Endodermal cell (in vitro differentiated cells): ENCODE data around the gene NEDD8. TPM values are rescaled to one million over a fixed set of nuclear protein-coding genes. Genes with fewer than 3 reads are reported as not detected.

ENCODE experiments used
- DNase-seq: peaks from one replicate; pipeline ENCODE4 v3.0.0-alpha.2; 2017
- H3K27ac ChIP-seq: 2 replicates; pipeline ENCODE4 v1.5.1; 2013; ENCODE audit warnings: mild to moderate bottlenecking, low read depth, low read length, moderate library complexity
- H3K27me3 ChIP-seq: 2 replicates; pipeline ENCODE4 v1.6.1; 2013; ENCODE audit warnings: mild to moderate bottlenecking, low read length, moderate library complexity; ENCODE audit not compliant: insufficient read depth, control insufficient read depth, poor library complexity, severe bottlenecking
- H3K36me3 ChIP-seq: 2 replicates; pipeline ENCODE4 v1.7.0; 2013; ENCODE audit warnings: mild to moderate bottlenecking, low read length, moderate library complexity; ENCODE audit not compliant: control insufficient read depth, insufficient read depth
- H3K4me1 ChIP-seq: one replicate; pipeline ENCODE4 v1.7.0; 2013; ENCODE audit warnings: low read length; ENCODE audit not compliant: control insufficient read depth, insufficient read depth
- H3K4me3 ChIP-seq: 2 replicates; pipeline ENCODE4 v1.5.1; 2013; ENCODE audit warnings: mild to moderate bottlenecking, low read length, moderate library complexity
- H3K9ac ChIP-seq: 2 replicates; pipeline ENCODE4 v1.6.1; 2013; ENCODE audit warnings: mild to moderate bottlenecking, low read length, moderate library complexity; ENCODE audit not compliant: poor library complexity, severe bottlenecking; ENCODE audit errors: extremely low read depth
- H3K9me3 ChIP-seq: 2 replicates; pipeline ENCODE4 v1.6.1; 2013; ENCODE audit warnings: mild to moderate bottlenecking, low read length, moderate library complexity; ENCODE audit not compliant: control insufficient read depth
- H3K27ac Mint-ChIP-seq: 2 replicates; pipeline ENCODE4 v1.8.0; 2020; ENCODE audit warnings: mixed read lengths
- H3K27me3 Mint-ChIP-seq: 2 replicates; pipeline ENCODE4 v1.8.0; 2021; ENCODE audit warnings: mild to moderate bottlenecking, mixed read lengths; ENCODE audit not compliant: insufficient read depth
- H3K36me3 Mint-ChIP-seq: 2 replicates; pipeline ENCODE4 v1.8.0; 2020; ENCODE audit warnings: low read depth, mixed read lengths
- H3K4me1 Mint-ChIP-seq: 2 replicates; pipeline ENCODE4 v1.8.0; 2020; ENCODE audit warnings: mixed read lengths
- H3K4me3 Mint-ChIP-seq: 2 replicates; pipeline ENCODE4 v1.8.0; 2020; ENCODE audit warnings: mild to moderate bottlenecking, moderate library complexity, mixed read lengths
- H3K9me3 Mint-ChIP-seq: 2 replicates; pipeline ENCODE4 v1.8.0; 2020; ENCODE audit warnings: mild to moderate bottlenecking, mixed read lengths
- WGBS, 2 experiments: methylation state at CpG; one replicate each; pipeline versions ENCODE4 v1.1.5 to v1.1.7; 2013; ENCODE audit warnings: missing lambda C conversion rate in 2 of 2, mixed read lengths in 1 of 2; ENCODE audit not compliant: insufficient coverage in 1 of 2, insufficient read length in 1 of 2; 5-methylcytosine and 5-hydroxymethylcytosine counted together
- total RNA-seq, 2 donors: library from RNA; stranded (reverse); fragmentation: NEBNext Ultra II Directional in 1 of 2; extraction: Animal tissue kit (Norgen Biotek cat#: 25700) in 1 of 2; gene quantifications; 2 replicates in 1 of 2; 3 replicates in 1 of 2; pipeline ENCODE4 v1.2.1, GENCODE V29; 2021
- TF ChIP-seq, protein P1 (sequence below): fragments of 200-600 bp; sonication (generic); conservative IDR thresholded peaks from 2 replicates; pipeline ENCODE4 v1.5.0; 2021; ENCODE audit warnings: antibody characterized with exemption, mild to moderate bottlenecking

The NEDD8 gene
- total RNA-seq, 2 donors from 2014 or later = 210 to 267 TPM

DNA sequence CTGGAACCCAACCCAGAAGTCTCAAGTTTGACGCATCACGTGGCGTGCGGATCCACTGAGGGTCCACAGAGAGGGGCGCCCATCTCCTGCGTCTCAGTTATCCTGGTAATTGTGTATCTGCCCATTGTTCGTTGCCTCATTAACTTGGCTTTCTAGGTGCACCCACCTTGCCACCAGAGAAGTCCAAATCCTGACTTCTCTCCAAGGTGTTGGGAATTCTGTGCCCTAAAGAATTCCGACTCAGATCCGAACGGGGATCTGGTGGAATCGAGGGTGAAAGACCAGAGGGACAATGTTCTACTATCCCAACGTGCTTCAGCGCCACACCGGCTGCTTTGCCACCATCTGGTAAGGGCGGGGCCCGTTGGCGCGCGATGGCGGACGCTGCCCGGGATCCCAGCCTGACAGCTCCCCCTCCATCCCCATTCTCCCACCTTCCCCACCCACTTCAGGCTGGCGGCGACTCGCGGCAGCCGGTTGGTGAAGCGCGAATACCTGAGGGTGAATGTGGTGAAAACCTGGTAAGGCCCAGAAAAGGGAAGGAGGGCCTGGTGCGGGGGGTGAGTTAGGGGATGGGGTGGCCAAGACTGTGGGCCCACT is 59.8 kb downstream of the NEDD8 start:
- 78 to 80% methylated on average over 12 to 29 of the region's 30 CpGs for WGBS, 2 experiments
- Histone ChIP-seq H3K36me3 (peaks cover 4% of the 10 kb centered on the region), H3K27me3 (no peaks in the 10 kb centered on the region), H3K9ac (peak overlapping the region; percentile 49), H3K9me3 (no peaks in the 10 kb centered on the region), H3K4me3 (peak overlapping the region; percentile 85), H3K4me1 (no peaks in the 10 kb centered on the region), H3K27ac (peak overlapping the region; percentile 60)
- Mint-ChIP-seq H3K4me3 (peak overlapping the region; percentile 76), H3K9me3 (no peaks in the 10 kb centered on the region), H3K27me3 (no peaks in the 10 kb centered on the region), H3K36me3 (peaks cover 25% of the 10 kb centered on the region), H3K4me1 (no peaks in the 10 kb centered on the region), H3K27ac (peak overlapping the region; percentile 67)
- peak; percentile 66 for DNase-seq
- TF ChIP-seq, protein P1, sequence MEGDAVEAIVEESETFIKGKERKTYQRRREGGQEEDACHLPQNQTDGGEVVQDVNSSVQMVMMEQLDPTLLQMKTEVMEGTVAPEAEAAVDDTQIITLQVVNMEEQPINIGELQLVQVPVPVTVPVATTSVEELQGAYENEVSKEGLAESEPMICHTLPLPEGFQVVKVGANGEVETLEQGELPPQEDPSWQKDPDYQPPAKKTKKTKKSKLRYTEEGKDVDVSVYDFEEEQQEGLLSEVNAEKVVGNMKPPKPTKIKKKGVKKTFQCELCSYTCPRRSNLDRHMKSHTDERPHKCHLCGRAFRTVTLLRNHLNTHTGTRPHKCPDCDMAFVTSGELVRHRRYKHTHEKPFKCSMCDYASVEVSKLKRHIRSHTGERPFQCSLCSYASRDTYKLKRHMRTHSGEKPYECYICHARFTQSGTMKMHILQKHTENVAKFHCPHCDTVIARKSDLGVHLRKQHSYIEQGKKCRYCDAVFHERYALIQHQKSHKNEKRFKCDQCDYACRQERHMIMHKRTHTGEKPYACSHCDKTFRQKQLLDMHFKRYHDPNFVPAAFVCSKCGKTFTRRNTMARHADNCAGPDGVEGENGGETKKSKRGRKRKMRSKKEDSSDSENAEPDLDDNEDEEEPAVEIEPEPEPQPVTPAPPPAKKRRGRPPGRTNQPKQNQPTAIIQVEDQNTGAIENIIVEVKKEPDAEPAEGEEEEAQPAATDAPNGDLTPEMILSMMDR = no peak

DNA sequence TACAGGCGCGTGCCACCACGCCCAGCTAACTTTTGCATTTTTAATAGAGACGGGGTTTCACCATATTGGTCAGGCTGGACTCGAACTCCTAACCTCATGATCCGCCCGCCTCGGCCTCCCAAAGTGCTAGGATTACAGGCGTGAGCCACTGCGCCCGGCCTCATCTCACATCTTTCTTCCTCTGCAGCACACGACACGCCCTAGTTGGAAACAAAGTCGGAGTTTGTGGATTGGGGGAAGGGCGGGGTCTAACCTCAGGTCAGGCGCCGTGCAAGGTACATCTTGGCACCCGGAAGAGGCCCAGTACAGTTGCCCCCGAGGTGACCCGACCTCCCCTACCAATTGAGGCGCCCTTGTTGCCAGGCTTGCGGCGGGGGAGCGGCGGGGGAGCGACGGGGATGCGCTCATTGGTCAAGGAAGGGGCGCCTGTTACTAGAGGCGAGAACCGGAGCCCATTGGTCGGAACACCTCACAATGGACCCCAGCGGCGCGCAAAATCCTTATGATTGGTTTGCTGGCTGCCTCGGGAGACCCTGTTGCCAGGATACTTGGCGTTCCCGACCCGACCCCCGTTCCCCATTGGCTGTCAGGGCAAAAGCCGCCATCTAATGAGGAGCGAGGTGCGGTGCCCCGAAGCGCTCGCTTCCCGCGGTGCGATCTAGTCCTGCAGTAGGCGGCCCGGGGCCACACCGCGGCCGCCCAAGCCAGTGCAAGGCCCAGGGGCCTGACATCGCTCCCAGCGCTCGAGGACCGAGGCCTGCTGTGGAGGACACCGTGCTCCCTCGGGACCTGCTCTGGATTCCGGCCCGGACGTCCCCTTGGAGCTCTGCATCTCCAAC is 60.5 kb downstream of the NEDD8 start, which contains the start of gene REC8:
Gene REC8, plus strand, starts transcription at position 659 of the 839 bp plus-strand sequence. CDS start 473 bp downstream, outside the sequence.
- peaks cover 20% of the 10 kb centered on the region for H3K36me3 Mint-ChIP-seq
- H3K4me1 ChIP-seq = no peaks in the 10 kb centered on the region
- no peaks in the 10 kb centered on the region for H3K9me3 Mint-ChIP-seq
- H3K27me3 Mint-ChIP-seq = no peaks in the 10 kb centered on the region
- no peaks in the 10 kb centered on the region for H3K27me3 ChIP-seq
- H3K4me1 Mint-ChIP-seq = no peaks in the 10 kb centered on the region
- H3K27ac ChIP-seq = peak within 1 kb of the TSS; percentile 60
- DNase-seq = peak; percentile 100
- H3K9ac ChIP-seq = peak within 1 kb of the TSS; percentile 49
- TF ChIP-seq, protein P1 = no peak
- no peaks in the 10 kb centered on the region for H3K9me3 ChIP-seq
- H3K27ac Mint-ChIP-seq = peak within 1 kb of the TSS; percentile 89
- H3K4me3 ChIP-seq = peak within 1 kb of the TSS; percentile 85
- peak within 1 kb of the TSS; percentile 76 for H3K4me3 Mint-ChIP-seq
- peaks cover 1% of the 10 kb centered on the region for H3K36me3 ChIP-seq
- WGBS, 2 experiments = 22 to 34% methylated on average over 41 to 63 of the region's 63 CpGs

DNA sequence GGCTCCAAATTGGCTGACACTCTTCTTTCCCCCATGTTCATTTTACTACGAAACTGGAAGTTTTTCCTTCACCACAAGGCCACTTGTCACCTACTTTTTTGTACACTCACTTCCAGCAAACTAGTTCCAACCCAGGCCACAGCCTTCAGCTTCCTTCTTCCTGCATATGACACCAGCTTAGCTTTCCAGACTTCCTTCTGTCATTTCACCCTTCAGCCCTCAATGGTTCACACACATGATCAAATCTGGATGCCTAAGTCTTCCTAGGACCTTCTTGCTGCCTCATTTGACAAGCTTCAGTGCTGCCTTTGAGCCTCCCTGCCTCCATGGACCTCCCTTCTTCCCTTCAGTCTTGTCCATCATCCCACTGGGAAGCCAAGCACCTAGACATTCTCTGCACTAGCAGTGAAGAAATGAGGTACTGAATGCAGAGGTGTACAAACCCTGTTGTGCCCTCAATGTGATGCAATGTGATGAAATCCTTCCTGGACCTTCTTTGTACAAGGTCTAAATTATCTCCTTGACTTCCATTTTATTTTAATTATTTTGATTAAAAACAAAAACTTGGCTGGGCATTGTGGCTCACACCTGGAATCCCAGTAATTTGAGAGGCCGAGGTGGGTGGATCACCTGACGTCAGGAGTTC is 64.6 kb downstream of the NEDD8 start:
- Mint-ChIP-seq H3K4me1 (no peaks in the 10 kb centered on the region), H3K9me3 (no peaks in the 10 kb centered on the region), H3K4me3 (no peak overlapping the region), H3K27ac (no peak overlapping the region), H3K27me3 (no peaks in the 10 kb centered on the region), H3K36me3 (peaks cover 26% of the 10 kb centered on the region)
- no peaks in the 10 kb centered on the region for H3K4me1 ChIP-seq
- H3K9ac ChIP-seq = no peak overlapping the region
- no peak overlapping the region for H3K27ac ChIP-seq
- WGBS, 2 experiments = 91 to 96% methylated on average over 3 of the region's 3 CpGs
- H3K9me3 ChIP-seq = no peaks in the 10 kb centered on the region
- DNase-seq = no peak
- H3K27me3 ChIP-seq = no peaks in the 10 kb centered on the region
- TF ChIP-seq, protein P1 = no peak
- H3K36me3 ChIP-seq = peaks cover 22% of the 10 kb centered on the region
- H3K4me3 ChIP-seq = no peak overlapping the region

Other genes starting within 250 kb of the NEDD8 start
- 10 to 100 TPM; 16.7 to 17.3 TPM for gene DHRS4L2, start 243.4 kb downstream of the NEDD8 start, total RNA-seq
- gene CARMIL3, start 180.4 kb downstream of the NEDD8 start, total RNA-seq = 1 to 10 TPM; 2.1 to 4.4 TPM
- not detected for gene CPNE6, start 160.8 kb downstream of the NEDD8 start, total RNA-seq
- gene PCK2, start 138.1 kb downstream of the NEDD8 start, total RNA-seq = 10 to 100 TPM; 37.7 to 42.8 TPM
- gene DCAF11, start 117.6 kb downstream of the NEDD8 start, total RNA-seq = 10 to 100 TPM; 71.1 to 72.2 TPM
- gene NRL, start 117.4 kb downstream of the NEDD8 start, total RNA-seq = 1 to 10 TPM; 1.9 TPM
- gene FITM1, start 101.7 kb downstream of the NEDD8 start, total RNA-seq = 1 to 10 TPM in 1 of 2 donors, not detected in 1; 1.1 TPM
- gene PSME1, start 96.2 kb downstream of the NEDD8 start, total RNA-seq = 100 to 1,000 TPM in 1 of 2 donors, 10 to 100 TPM in 1; 68.6 to 108 TPM
- gene EMC9, start 90.8 kb downstream of the NEDD8 start, total RNA-seq = 10 to 100 TPM; 34.0 to 39.5 TPM
- 100 to 1,000 TPM; 106 to 112 TPM for gene PSME2, start 85.8 kb downstream of the NEDD8 start, total RNA-seq
- gene RNF31, start 84.9 kb downstream of the NEDD8 start, total RNA-seq = 10 to 100 TPM; 75.5 to 82.9 TPM
- gene IRF9, start 71.1 kb downstream of the NEDD8 start, total RNA-seq = 10 to 100 TPM; 13.6 to 26.9 TPM
- gene REC8, start 60.3 kb downstream of the NEDD8 start, total RNA-seq = 10 to 100 TPM; 60.3 to 98.3 TPM
- 10 to 100 TPM; 56.3 to 67.4 TPM for gene IPO4, start 43.6 kb downstream of the NEDD8 start, total RNA-seq
- 10 to 100 TPM; 37.4 to 40.8 TPM for gene TM9SF1, start 36.9 kb downstream of the NEDD8 start, total RNA-seq
- gene TSSK4, start 26.7 kb downstream of the NEDD8 start, total RNA-seq = under 1 TPM; 0.38 to 0.51 TPM
- gene CHMP4A, start 18.9 kb downstream of the NEDD8 start, total RNA-seq = 10 to 100 TPM; 38.8 to 44.3 TPM
- 10 to 100 TPM; 21.0 to 25.0 TPM for gene MDP1, start 16.3 kb downstream of the NEDD8 start, total RNA-seq
- 10 to 100 TPM; 56.1 to 63.1 TPM for gene GMPR2, start 562 bp upstream of the NEDD8 start, total RNA-seq
- gene TINF2, start 10.3 kb upstream of the NEDD8 start, total RNA-seq = 10 to 100 TPM; 43.4 to 43.5 TPM
- gene TGM1, start 30.8 kb upstream of the NEDD8 start, total RNA-seq = 1 to 10 TPM; 1.6 to 3.4 TPM
- 10 to 100 TPM; 20.2 to 20.5 TPM for gene RABGGTA, start 39.2 kb upstream of the NEDD8 start, total RNA-seq
- gene DHRS1, start 67.4 kb upstream of the NEDD8 start, total RNA-seq = 10 to 100 TPM; 21.2 to 22.5 TPM
- gene NOP9, start 67.5 kb upstream of the NEDD8 start, total RNA-seq = 10 to 100 TPM; 31.1 to 32.0 TPM
- 1 to 10 TPM in 1 of 2 donors, under 1 TPM in 1; 0.97 to 3.1 TPM for gene CIDEB, start 75.6 kb upstream of the NEDD8 start, total RNA-seq
- 1 to 10 TPM; 7.4 to 9.5 TPM for gene LTB4R2, start 77.8 kb upstream of the NEDD8 start, total RNA-seq
- 1 to 10 TPM; 6.4 to 6.6 TPM for gene LTB4R, start 79.1 kb upstream of the NEDD8 start, total RNA-seq
- gene ADCY4, start 102.7 kb upstream of the NEDD8 start, total RNA-seq = not detected
- gene RIPK3, start 107.6 kb upstream of the NEDD8 start, total RNA-seq = not detected
- 10 to 100 TPM; 24.8 to 34.1 TPM for gene NFATC4, start 135.8 kb upstream of the NEDD8 start, total RNA-seq
- 10 to 100 TPM; 19.5 to 19.7 TPM for gene NYNRIN, start 166.6 kb upstream of the NEDD8 start, total RNA-seq
- 1 to 10 TPM; 2.1 to 2.4 TPM for gene CBLN3, start 197.3 kb upstream of the NEDD8 start, total RNA-seq
- gene KHNYN, start 197.6 kb upstream of the NEDD8 start, total RNA-seq = 10 to 100 TPM; 46.2 to 46.6 TPM
- gene SDR39U1, start 210.4 kb upstream of the NEDD8 start, total RNA-seq = 10 to 100 TPM; 40.4 to 41.3 TPM